Fibroblast of skin of scalp (primary cell): ENCODE measurements around the gene ASIC4.

Experiments used
- DNase-seq: peaks from one replicate; pipeline ENCODE4 v3.0.0-alpha.2; 2013

ASIC4 gene

GRCh38 chr2:219554350-219554749 lies 40.1 kb downstream of the ASIC4 start:
- DNase-seq: no peak

DNA sequence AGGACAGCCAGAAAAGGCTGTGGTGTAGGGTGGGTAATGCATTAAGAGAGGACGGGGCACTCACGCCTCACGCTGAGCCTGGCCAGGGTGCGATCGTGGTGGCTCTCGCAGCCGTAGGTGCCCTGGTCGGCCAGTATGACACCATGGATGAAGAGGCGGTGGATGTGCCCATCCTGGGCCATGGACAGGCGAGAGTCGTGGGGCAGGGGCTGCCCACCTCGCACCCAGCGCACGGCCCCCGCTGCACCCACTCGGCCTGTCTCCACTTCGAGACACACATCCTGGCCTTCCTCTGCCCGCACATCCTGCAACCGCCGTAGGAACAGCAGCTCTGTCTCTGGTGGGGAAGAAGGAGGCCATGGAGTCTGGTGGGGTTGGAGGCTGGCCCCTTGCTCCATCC lies 41.7 kb downstream of the ASIC4 start:
- DNase-seq: no peak

DNA sequence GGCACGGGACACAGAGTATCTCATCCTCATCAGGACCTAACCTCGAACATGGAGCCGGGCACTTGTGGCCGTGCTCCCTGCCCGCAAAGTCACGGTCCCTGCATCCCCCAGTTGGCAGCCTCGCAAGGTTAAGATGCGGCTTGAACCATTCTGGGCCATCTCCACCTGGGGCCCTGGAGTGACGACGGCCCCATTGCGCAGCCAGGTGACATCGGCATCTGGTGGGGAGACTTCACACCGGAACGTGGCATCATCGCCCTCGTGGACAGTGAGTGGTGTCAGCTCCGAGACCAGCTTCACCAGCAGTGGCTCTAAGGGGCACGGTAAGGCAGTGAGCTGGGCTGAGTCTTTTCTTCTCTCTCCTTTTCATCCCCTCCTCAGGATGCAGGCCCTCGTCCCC lies 42.1 kb downstream of the ASIC4 start:
- DNase-seq: no peak

GRCh38 chr2:219557320-219557719 lies 43.0 kb downstream of the ASIC4 start:
- DNase-seq: no peak

GRCh38 chr2:219557791-219558785 lies 43.8 kb downstream of the ASIC4 start:
- no peak for DNase-seq

GRCh38 chr2:219559156-219559915 lies 45.1 kb downstream of the ASIC4 start:
- DNase-seq: peak; percentile 57

DNA sequence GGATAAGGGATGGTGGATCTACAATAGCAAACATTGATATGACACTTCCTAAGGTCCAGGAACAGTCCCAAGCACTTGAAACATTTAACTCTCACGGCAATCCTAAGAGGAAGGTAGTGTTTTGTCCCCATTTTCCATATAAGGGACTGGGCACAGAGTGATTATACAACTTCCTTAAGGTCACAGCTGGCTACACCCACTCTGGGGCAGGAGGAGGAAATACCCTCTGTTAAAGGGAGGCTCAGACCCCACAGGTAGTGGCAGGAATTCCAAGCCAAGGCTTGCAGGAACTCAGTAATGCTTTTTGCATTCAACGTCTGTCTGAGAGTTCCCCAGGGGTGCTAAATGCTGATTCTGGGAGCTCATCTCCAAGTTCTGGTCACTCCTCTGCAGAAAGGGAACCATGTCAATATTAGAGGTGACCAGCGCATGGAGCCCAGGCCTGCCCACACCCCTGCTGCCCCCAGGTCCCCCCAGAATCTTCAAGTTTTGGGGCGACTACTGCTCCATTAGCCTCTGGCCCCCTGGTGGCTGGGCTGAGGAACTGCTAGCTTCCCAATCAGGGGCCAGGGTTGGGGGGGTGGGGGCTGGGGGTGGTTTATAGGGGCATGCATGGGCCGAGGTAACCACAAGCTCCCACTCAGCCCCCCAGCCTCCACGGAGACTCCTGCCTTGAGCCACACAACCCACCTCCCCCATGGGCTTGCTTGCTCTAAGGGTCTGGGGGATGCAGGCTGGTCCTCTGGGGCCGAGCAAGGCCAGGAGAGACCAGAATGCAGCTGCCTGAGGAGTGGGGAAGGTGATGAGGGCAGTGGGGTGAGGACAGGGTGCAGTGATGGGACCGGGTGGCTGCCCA lies 46.0 kb downstream of the ASIC4 start:
- DNase-seq: no peak

DNA sequence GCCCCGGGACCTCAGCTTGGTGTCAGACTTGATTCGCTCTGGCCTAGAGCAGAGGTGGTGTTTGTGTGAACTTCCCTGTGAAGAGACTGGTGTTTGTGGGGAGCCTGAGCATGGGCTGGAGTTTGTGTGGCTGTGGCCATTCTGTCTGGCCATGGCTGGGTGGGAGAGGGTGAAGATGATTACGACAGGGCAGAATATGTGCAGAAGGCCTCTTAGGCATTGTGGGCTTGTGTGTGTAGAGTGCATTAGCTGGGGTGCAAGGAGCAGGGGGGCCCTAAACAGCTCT lies 46.6 kb downstream of the ASIC4 start:
- no peak for DNase-seq

DNA sequence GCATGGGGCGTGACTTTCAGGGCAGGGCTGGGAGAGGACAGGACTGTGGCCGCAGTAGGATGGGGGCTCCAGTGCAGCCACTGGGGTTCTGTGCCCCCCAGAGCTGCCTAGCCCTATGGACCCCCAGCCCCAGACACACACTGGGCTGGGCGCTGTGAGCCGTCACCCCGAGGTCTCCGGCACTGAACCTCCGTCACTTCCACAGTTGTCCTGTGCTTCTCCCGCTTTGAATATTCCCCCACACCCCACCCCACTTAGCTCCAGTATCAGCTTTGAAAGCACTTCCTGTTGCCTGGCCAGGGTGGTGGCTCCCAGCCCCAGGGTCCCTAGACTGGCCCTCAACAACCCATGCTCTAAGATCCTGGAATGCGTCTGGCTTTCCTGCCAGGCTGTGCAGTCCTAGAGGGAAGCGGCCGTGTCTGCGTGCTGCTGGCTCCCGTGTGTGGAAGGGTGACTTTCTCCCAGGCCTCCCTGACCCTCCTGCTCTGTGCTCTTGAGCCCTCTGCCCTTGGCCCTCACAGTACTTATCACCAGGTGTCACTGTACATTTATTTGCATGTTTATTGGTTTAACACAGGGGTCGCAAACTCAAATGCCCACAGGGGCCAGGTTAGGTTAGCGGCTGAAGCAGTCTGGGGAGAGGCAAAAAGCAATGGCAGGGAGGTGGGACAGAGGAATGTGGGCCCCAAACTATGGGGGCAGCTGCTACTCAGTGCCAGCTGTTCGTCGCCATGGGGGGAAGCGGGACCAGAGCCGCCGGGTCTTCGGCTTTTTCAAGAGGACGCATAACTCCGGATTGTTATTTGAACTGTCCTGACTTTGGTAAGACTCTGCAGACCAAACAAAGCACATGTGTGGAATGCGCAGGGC lies 47.1 kb downstream of the ASIC4 start:
- no peak for DNase-seq

- DNase-seq: no peak
Measured at GRCh38 chr2:219562049-219563020, 48.1 kb downstream of the ASIC4 start.

- DNase-seq: no peak
Measured at GRCh38 chr2:219563271-219563928, 49.1 kb downstream of the ASIC4 start.

GRCh38 chr2:219565130-219566080 lies 51.1 kb downstream of the ASIC4 start:
- no peak for DNase-seq

GRCh38 chr2:219566640-219567039 lies 52.4 kb downstream of the ASIC4 start:
- DNase-seq: no peak

DNA sequence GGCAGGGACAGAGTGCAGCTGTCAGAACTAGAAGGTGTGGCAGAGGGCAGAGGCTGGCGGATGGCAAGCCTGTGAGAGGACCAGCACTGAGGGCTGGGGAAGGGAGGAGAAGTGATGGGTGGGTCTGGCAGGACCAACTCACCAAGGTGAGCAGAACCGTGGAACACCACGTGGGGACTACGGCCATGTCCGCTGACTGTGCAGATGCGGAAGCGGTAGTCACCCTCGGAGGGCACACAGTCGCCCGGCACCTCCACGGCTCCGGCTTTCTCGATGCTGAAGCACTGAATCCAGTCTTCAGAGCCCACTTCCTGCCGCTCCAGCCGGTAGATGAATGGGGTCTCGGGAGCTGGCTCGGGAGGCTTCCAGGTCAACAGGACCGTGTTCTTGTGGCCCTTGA lies 52.8 kb downstream of the ASIC4 start:
- DNase-seq: no peak

GRCh38 chr2:219567791-219568361 lies 53.6 kb downstream of the ASIC4 start:
- DNase-seq: no peak

- no peak for DNase-seq
Measured at GRCh38 chr2:219569041-219569440, 54.8 kb downstream of the ASIC4 start.

- DNase-seq: no peak
Measured at GRCh38 chr2:219569635-219570034, 55.4 kb downstream of the ASIC4 start.

- peak; percentile 33 for DNase-seq
Measured at GRCh38 chr2:219570194-219570923, 56.1 kb downstream of the ASIC4 start.
